ENCODE data around the gene LDHAL6B. TPM values are rescaled to one million over a fixed set of nuclear protein-coding genes. Genes with fewer than 3 reads are reported as not detected.

The LDHAL6B gene
- total and polyA plus RNA-seq, 2 of the 8 experiments (the other 6 are each of a cell fraction or from before 2014, with no cell fraction given): not detected

GRCh38 chr15:59179717-59180116 is 26.9 kb upstream of the LDHAL6B start (continued):
- no peak for TF ChIP-seq ATF2 (IDR thresholded peaks at IDR 0.05; ENCODE audit: low read length)
- no peak for TF ChIP-seq ASH2L (IDR thresholded peaks at IDR 0.05; ENCODE audit: low read length)
- no peak for TF ChIP-seq FOSL1 (IDR thresholded peaks at IDR 0.05; ENCODE audit: insufficient read depth, low read depth, low read length)

All from H1 (cell line).